Trophoblast cell (in vitro differentiated cells and primary cell): ENCODE data around the gene KCNAB2.

ENCODE experiments used
- DNase-seq, 2 donors: peaks; one replicate each; pipeline ENCODE4 v3.0.0-alpha.2; 2016
- H2AFZ ChIP-seq: 2 replicates; pipeline ENCODE4 v1.6.1; 2013; ENCODE audit warnings: low read length, moderate library complexity, mild to moderate bottlenecking; ENCODE audit not compliant: insufficient read depth, poor library complexity
- H2AK5ac ChIP-seq: 2 replicates; pipeline ENCODE4 v1.6.1; 2013; ENCODE audit warnings: mild to moderate bottlenecking, low read length
- H2BK120ac ChIP-seq: 2 replicates; pipeline ENCODE4 v1.6.1; 2013; ENCODE audit warnings: low read length, mild to moderate bottlenecking, moderate library complexity; ENCODE audit not compliant: insufficient read depth, poor library complexity
- H2BK12ac ChIP-seq: 2 replicates; pipeline ENCODE4 v1.6.1; 2013; ENCODE audit warnings: mild to moderate bottlenecking, low read length, moderate library complexity
- H2BK5ac ChIP-seq: 2 replicates; pipeline ENCODE4 v1.6.1; 2013; ENCODE audit warnings: low read length, low read depth, moderate library complexity, mild to moderate bottlenecking; ENCODE audit not compliant: poor library complexity
- H3K14ac ChIP-seq: 2 replicates; pipeline ENCODE4 v1.6.1; 2013; ENCODE audit warnings: mild to moderate bottlenecking, low read length
- H3K18ac ChIP-seq: 2 replicates; pipeline ENCODE4 v1.6.1; 2013; ENCODE audit warnings: mild to moderate bottlenecking, low read length
- H3K23ac ChIP-seq: 2 replicates; pipeline ENCODE4 v1.6.1; 2013; ENCODE audit warnings: low read length
- H3K27ac ChIP-seq: 2 replicates; pipeline ENCODE4 v1.5.1; 2013; ENCODE audit warnings: low read depth, mild to moderate bottlenecking, inconsistent platforms, low read length, moderate library complexity
- H3K27me3 ChIP-seq: 2 replicates; pipeline ENCODE4 v1.6.1; 2013; ENCODE audit warnings: inconsistent platforms, mild to moderate bottlenecking, low read length, moderate library complexity; ENCODE audit not compliant: insufficient read depth
- H3K36me3 ChIP-seq, 2 experiments: 1 replicate in 1 of 2; 2 replicates in 1 of 2; pipeline ENCODE4 v1.6.1; 2013; ENCODE audit warnings: low read length in 2 of 2, mild to moderate bottlenecking in 2 of 2, moderate library complexity in 1 of 2; ENCODE audit not compliant: insufficient read depth in 2 of 2, control insufficient read depth in 1 of 2
- H3K4ac ChIP-seq: 2 replicates; pipeline ENCODE4 v1.6.1; 2013; ENCODE audit warnings: low read depth, mild to moderate bottlenecking, low read length, moderate library complexity
- H3K4me1 ChIP-seq, 2 experiments: 1 replicate in 1 of 2; 2 replicates in 1 of 2; pipeline ENCODE4 v1.6.1; 2013; ENCODE audit warnings: low read length in 2 of 2, mild to moderate bottlenecking in 2 of 2, moderate library complexity in 1 of 2; ENCODE audit not compliant: insufficient read depth in 2 of 2, control insufficient read depth in 1 of 2
- H3K4me2 ChIP-seq: 2 replicates; pipeline ENCODE4 v1.6.1; 2013; ENCODE audit warnings: inconsistent platforms, mild to moderate bottlenecking, low read length, moderate library complexity
- H3K4me3 ChIP-seq: 2 replicates; pipeline ENCODE4 v1.5.1; 2013; ENCODE audit warnings: mild to moderate bottlenecking, low read depth, low read length, inconsistent platforms
- H3K79me1 ChIP-seq: one replicate; pipeline ENCODE4 v1.6.1; 2013; ENCODE audit warnings: low read length
- H3K79me2 ChIP-seq: 2 replicates; pipeline ENCODE4 v1.6.1; 2013; ENCODE audit warnings: low read length, mild to moderate bottlenecking; ENCODE audit not compliant: control insufficient read depth, insufficient read depth, poor library complexity
- H3K9ac ChIP-seq: 2 replicates; pipeline ENCODE4 v1.6.1; 2013; ENCODE audit warnings: mild to moderate bottlenecking, low read length
- H3K9me3 ChIP-seq: 2 replicates; pipeline ENCODE4 v1.6.1; 2013; ENCODE audit warnings: low read depth, mild to moderate bottlenecking, control low read depth, inconsistent platforms, low read length; ENCODE audit not compliant: insufficient read depth
- H4K12ac ChIP-seq: 2 replicates; pipeline ENCODE4 v1.6.1; 2013; ENCODE audit warnings: low read depth, mild to moderate bottlenecking, low read length, moderate library complexity
- H4K8ac ChIP-seq: 2 replicates; pipeline ENCODE4 v1.6.1; 2013; ENCODE audit warnings: low read depth, mild to moderate bottlenecking, low read length, moderate library complexity
- H4K91ac ChIP-seq: one replicate; pipeline ENCODE4 v1.6.1; 2013; ENCODE audit warnings: low read depth, mild to moderate bottlenecking, low read length, moderate library complexity
- WGBS: extraction: QIAGEN DNeasy Blood & Tissue Kit; methylation state at CpG from one replicate; pipeline ENCODE4 v1.1.7; 2013; ENCODE audit warnings: missing lambda C conversion rate; ENCODE audit not compliant: insufficient read length, insufficient coverage; ENCODE audit errors: extremely low coverage; 5-methylcytosine and 5-hydroxymethylcytosine counted together

Gene KCNAB2

DNA sequence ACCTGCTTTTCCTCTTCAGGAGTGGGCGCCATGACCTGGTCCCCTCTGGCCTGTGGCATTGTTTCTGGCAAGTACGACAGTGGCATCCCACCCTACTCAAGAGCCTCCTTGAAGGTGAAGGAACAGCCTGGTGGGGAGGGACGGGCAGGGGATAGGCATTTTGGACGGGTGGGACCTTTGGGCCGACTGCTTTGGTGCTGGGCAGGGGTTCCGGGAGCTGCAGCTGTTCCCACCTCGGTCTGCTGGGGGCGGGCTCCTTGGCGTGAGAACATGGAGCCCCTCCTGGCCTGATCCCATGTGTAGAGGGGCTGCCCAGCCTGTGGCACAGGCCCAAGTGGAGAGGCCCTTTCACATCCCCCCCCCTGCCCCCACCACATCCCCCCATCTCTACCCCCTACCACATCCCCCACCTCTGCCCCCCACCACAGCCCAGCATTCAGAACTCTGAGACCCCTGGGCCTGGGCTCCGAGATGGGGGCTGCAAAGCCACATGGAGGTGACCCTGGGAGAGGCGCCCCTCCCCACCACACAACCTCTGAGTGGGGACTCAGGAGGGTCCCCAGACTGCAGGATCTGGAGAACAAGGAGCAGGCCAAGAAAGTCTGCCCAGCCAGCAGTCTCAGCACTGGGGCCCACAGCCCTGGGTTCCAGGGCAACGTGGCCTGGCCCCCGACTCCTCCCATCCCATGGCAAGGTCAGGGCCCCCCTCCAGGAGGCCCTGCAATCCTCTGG, 50.0 kb downstream of the KCNAB2 start:
- Histone ChIP-seq H2BK12ac (no peak overlapping the region), H3K4me3 (no peak overlapping the region), H3K4me2 (no peak overlapping the region), H3K23ac (no peak overlapping the region), H3K27ac (no peak overlapping the region), H3K36me3 (no peaks in the 10 kb centered on the region), H3K14ac (no peak overlapping the region), H2AFZ (no peak overlapping the region), H2BK120ac (no peak overlapping the region), H2BK5ac (no peak overlapping the region), H2AK5ac (no peak overlapping the region), H3K27me3 (no peaks in the 10 kb centered on the region), H3K18ac (no peak overlapping the region), H4K8ac (no peak overlapping the region), H3K9ac (no peak overlapping the region), H3K9me3 (peaks cover 1% of the 10 kb centered on the region), H4K12ac (no peak overlapping the region), H3K4me1 (no peaks in the 10 kb centered on the region), H3K4ac (no peak overlapping the region), H3K79me2 (no peaks in the 10 kb centered on the region), H3K79me1 (no peaks in the 10 kb centered on the region), H4K91ac (no peak overlapping the region)
- WGBS: no CpG with 5 or more reads among the region's 13 CpGs
- no peak for DNase-seq

DNA sequence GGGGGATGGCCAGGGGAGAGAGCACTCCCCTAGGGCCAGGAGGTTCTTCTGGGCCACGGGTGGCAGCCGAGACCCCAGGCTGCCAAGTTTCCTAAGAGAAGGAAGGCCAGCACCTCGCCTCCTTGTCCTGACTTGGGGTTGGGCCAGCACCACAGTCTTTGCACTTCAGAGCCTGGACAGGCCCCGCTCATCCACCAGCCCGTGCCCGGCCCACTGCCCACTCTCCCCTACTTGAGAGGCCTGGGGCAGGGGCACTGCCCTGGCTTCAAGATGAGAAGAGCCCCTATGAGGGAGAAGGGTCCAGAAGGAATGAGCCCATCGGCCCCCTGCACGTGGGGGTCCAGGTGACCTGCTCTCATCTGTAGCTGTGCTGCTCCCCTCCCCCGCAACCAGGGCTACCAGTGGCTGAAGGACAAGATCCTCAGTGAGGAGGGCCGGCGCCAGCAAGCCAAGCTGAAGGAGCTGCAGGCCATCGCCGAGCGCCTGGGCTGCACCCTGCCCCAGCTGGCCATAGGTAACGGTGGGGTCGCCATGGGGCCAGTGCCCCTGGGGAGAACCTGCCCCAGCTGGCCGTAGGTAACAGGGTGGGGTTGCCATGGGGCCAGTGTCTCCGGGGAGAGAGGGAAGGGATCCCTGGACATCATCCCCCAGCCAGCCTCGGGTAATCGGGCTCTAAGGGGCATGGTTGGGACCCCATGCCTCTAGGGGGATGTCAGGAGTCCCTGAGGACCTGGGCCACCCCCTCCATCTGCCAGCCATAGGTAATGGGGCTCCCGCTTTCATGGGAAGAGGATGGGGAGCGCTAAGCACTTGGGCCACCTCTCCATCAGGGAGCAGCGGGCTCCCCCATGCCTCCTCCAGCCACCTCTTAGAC, 50.8 kb downstream of the KCNAB2 start:
- H3K4me3 ChIP-seq: no peak overlapping the region
- H3K23ac ChIP-seq: no peak overlapping the region
- no peak overlapping the region for H3K4ac ChIP-seq
- H3K27me3 ChIP-seq: no peaks in the 10 kb centered on the region
- H2BK120ac ChIP-seq: no peak overlapping the region
- WGBS: no CpG with 5 or more reads among the region's 23 CpGs
- H3K4me2 ChIP-seq: no peak overlapping the region
- H4K91ac ChIP-seq: no peak overlapping the region
- H2AK5ac ChIP-seq: no peak overlapping the region
- DNase-seq: no peak
- H3K79me2 ChIP-seq: no peaks in the 10 kb centered on the region
- H3K27ac ChIP-seq: no peak overlapping the region
- no peak overlapping the region for H3K14ac ChIP-seq
- peaks cover 4% of the 10 kb centered on the region for H3K9me3 ChIP-seq
- no peak overlapping the region for H4K8ac ChIP-seq
- no peak overlapping the region for H2AFZ ChIP-seq
- no peaks in the 10 kb centered on the region for H3K36me3 ChIP-seq
- no peaks in the 10 kb centered on the region for H3K79me1 ChIP-seq
- no peak overlapping the region for H4K12ac ChIP-seq
- H3K9ac ChIP-seq: no peak overlapping the region
- no peak overlapping the region for H3K18ac ChIP-seq
- H2BK12ac ChIP-seq: no peak overlapping the region
- H3K4me1 ChIP-seq: no peaks in the 10 kb centered on the region
- H2BK5ac ChIP-seq: no peak overlapping the region

DNA sequence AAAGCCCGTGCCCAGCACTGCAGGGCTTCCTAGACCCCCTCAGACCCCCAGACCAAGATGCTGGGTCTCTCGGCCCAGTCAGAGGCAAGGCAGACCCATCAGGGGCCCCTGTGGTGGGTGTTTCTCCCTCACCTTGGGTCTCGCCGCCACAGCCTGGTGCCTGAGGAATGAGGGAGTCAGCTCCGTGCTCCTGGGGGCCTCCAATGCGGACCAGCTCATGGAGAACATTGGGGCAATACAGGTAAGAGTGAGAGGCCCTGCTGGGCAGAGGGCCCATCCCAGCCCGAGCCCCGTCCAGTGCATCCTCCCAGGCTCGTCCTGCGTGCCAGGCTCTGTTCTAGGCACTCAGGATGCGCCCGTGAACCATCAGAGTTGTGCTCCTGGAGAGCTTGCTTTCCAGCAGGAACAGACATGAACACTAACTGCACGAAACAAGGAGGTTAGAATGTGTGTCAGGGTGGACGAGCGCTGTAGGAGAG, 51.5 kb downstream of the KCNAB2 start:
- Histone ChIP-seq H3K27me3 (no peaks in the 10 kb centered on the region), H3K4ac (no peak overlapping the region), H3K27ac (no peak overlapping the region), H3K4me3 (no peak overlapping the region), H3K79me2 (no peaks in the 10 kb centered on the region), H3K23ac (no peak overlapping the region), H2AK5ac (no peak overlapping the region), H4K12ac (no peak overlapping the region), H3K18ac (no peak overlapping the region), H2BK120ac (no peak overlapping the region), H2BK12ac (no peak overlapping the region), H2BK5ac (no peak overlapping the region), H3K4me1 (no peaks in the 10 kb centered on the region), H3K9me3 (peaks cover 4% of the 10 kb centered on the region), H2AFZ (no peak overlapping the region), H3K4me2 (no peak overlapping the region), H3K36me3 (no peaks in the 10 kb centered on the region), H3K14ac (no peak overlapping the region), H4K91ac (no peak overlapping the region), H3K9ac (no peak overlapping the region), H3K79me1 (no peaks in the 10 kb centered on the region), H4K8ac (no peak overlapping the region)
- no peak for DNase-seq
- no CpG with 5 or more reads among the region's 15 CpGs for WGBS

DNA sequence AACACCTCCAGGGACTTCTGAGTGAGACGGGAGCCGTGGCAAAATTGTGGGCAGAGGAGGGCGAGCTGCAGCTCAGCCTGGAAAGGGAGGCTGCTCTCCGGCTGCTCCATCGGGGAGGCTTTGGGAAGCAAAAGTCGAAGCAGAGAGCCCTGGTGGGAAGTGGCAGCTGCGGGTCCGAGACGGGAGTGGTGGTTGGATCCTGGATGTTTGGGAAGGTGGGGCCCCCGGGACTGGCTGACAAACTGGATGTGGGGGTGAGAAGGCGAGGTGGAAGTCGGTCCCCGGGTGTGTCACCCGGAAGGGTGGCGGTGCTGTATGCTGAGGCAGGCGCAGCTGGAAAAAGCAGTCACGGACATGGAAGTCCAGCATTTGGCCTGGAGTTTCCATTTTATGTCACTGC, 52.1 kb downstream of the KCNAB2 start:
- no peaks in the 10 kb centered on the region for H3K4me1 ChIP-seq
- H3K14ac ChIP-seq: no peak overlapping the region
- H3K4me2 ChIP-seq: no peak overlapping the region
- no peak overlapping the region for H3K4me3 ChIP-seq
- no peaks in the 10 kb centered on the region for H3K79me2 ChIP-seq
- H3K79me1 ChIP-seq: no peaks in the 10 kb centered on the region
- no peak overlapping the region for H3K23ac ChIP-seq
- WGBS: no CpG with 5 or more reads among the region's 17 CpGs
- H2AK5ac ChIP-seq: no peak overlapping the region
- H2BK120ac ChIP-seq: no peak overlapping the region
- H2BK5ac ChIP-seq: no peak overlapping the region
- H2AFZ ChIP-seq: no peak overlapping the region
- H3K36me3 ChIP-seq: no peaks in the 10 kb centered on the region
- no peak overlapping the region for H3K18ac ChIP-seq
- H3K9me3 ChIP-seq: peaks cover 4% of the 10 kb centered on the region
- H3K9ac ChIP-seq: no peak overlapping the region
- DNase-seq: no peak
- no peaks in the 10 kb centered on the region for H3K27me3 ChIP-seq
- H3K27ac ChIP-seq: no peak overlapping the region
- H4K91ac ChIP-seq: no peak overlapping the region
- no peak overlapping the region for H4K8ac ChIP-seq
- H4K12ac ChIP-seq: no peak overlapping the region
- no peak overlapping the region for H2BK12ac ChIP-seq
- no peak overlapping the region for H3K4ac ChIP-seq
